GM06990 (cell line): ENCODE data around the gene SMCR8.
"Not testable (repeated sequence)": the region's sequence is repeated elsewhere in the genome, so short reads cannot be mapped to it uniquely, and the experiment has no call there.

Experiments used
- DNase-seq: peaks from one replicate; pipeline ENCODE4 v3.0.0-alpha.2; 2011; ENCODE audit not compliant: insufficient read length; ENCODE audit errors: extremely low read depth
- H3K27me3 ChIP-seq: replicated peaks from 2 replicates; pipeline ENCODE4 v1.6.0; 2011; ENCODE audit warnings: low read length; ENCODE audit not compliant: control insufficient read depth, insufficient read depth
- H3K36me3 ChIP-seq: 2 replicates; pipeline ENCODE4 v1.5.1; 2011; ENCODE audit warnings: low read length; ENCODE audit not compliant: control insufficient read depth, insufficient read depth
- H3K4me3 ChIP-seq: replicated peaks from 2 replicates; pipeline ENCODE4 v1.5.1; 2011; ENCODE audit warnings: low read depth, mild to moderate bottlenecking, control low read depth, low read length
- TF ChIP-seq, protein P1 (sequence below): IDR thresholded peaks from 2 replicates; pipeline ENCODE4 v1.5.1; 2011; ENCODE audit warnings: low read length, control low read depth, mild to moderate bottlenecking, inconsistent platforms; ENCODE audit not compliant: insufficient read depth, poor library complexity, severe bottlenecking

SMCR8 gene

DNA sequence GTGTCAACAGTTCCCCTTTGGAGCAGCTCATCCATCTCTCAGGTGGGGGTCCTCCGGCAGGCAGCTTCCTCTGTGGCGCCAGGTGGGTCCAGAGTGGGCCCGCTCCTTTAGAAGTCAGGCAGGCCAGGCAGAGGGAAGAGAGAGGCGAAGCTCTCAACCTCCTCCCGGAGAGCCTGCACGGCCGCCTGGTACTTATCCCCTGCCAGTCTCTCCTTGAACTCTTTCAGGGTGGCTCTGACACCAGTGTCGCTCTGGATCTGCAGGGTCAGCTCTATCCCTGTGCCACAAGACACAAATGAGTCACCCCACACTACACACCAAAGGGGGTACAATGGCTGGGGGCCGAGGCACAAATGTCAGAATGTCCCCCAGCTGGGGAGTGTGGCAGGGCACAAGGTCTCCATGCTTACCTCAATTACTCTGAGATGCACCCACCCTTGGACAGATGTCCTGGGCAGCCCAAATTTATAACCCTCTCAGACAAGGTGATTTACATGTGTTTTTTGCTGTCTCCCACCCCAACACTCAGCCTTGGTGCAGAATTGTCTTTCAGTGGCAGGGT lies 13.6 kb downstream of the SMCR8 start:
- TF ChIP-seq, protein P1, sequence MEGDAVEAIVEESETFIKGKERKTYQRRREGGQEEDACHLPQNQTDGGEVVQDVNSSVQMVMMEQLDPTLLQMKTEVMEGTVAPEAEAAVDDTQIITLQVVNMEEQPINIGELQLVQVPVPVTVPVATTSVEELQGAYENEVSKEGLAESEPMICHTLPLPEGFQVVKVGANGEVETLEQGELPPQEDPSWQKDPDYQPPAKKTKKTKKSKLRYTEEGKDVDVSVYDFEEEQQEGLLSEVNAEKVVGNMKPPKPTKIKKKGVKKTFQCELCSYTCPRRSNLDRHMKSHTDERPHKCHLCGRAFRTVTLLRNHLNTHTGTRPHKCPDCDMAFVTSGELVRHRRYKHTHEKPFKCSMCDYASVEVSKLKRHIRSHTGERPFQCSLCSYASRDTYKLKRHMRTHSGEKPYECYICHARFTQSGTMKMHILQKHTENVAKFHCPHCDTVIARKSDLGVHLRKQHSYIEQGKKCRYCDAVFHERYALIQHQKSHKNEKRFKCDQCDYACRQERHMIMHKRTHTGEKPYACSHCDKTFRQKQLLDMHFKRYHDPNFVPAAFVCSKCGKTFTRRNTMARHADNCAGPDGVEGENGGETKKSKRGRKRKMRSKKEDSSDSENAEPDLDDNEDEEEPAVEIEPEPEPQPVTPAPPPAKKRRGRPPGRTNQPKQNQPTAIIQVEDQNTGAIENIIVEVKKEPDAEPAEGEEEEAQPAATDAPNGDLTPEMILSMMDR: no peak
- H3K27me3 ChIP-seq: no peaks in the 10 kb centered on the region
- H3K4me3 ChIP-seq: no peak overlapping the region
- peaks cover 21% of the 10 kb centered on the region for H3K36me3 ChIP-seq
- no peak for DNase-seq

DNA sequence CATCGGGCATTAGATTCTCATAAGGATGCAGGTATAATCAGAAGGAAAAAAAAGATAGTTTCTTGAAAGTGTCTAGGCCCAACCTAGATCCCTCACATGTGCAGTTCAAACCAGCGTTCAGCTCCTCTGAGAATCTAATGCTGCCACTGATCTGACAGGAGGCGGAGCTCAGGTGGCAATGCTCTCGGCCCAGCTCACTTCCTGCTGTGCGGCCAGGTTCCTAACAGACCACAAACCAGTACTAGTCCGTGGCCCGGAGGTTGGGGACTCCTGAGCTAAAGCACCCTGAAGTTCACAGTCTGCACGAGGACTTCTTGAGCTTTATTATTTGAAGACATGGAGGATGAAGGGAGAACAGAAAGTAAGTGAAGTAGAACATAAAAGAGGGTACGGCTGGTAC lies 16.8 kb downstream of the SMCR8 start:
- Histone ChIP-seq H3K36me3 (peaks cover 21% of the 10 kb centered on the region), H3K4me3 (no peak overlapping the region), H3K27me3 (no peaks in the 10 kb centered on the region)
- DNase-seq: no peak
- TF ChIP-seq, protein P1: no peak

GRCh38 chr17:18332909-18333489 lies 17.9 kb downstream of the SMCR8 start:
- H3K27me3 ChIP-seq: no peaks in the 10 kb centered on the region
- peaks cover 18% of the 10 kb centered on the region for H3K36me3 ChIP-seq
- H3K4me3 ChIP-seq: no peak overlapping the region
- no peak for DNase-seq
- TF ChIP-seq, protein P1: no peak

DNA sequence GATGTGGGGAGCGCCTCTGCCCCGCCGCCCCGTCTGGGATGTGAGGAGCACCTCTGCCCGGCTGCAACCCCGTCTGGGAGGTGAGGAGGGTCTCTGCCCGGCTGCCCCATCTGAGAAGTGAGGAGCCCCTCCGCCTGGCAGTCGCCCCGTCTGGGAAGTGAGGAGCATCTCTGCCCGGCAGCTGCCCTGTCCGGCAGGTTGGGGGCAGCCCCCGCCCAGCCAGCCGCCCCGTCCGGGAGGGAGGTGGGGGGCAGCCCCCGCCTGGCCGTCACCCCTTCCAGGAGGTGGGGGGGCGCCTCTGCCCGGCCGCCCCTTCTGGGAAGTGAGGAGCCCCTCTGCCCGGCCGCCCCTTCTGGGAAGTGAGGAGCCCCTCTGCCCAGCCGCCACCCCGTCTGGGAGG lies 23.1 kb downstream of the SMCR8 start:
- not testable (repeated sequence) for H3K4me3 ChIP-seq

DNA sequence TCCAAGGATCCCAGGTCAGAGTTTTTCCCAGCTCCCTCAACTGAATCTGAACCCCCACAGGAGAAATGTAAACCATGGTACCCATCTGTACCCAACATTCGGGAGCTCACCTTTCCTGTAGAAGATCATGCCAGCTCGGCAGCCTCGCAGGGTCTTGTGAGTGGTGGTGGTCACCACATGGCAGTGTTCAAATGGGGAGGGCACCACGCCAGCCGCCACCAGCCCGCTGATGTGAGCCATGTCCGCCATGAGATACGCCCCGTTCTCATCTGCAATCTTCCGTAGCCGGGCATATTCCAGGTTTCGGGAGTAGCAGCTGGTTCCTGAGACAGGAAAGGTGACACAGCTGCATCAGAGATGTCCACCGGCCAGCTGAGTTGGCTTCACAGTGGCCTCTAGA lies 24.8 kb downstream of the SMCR8 start:
- Histone ChIP-seq H3K27me3 (no peaks in the 10 kb centered on the region), H3K36me3 (peaks cover 18% of the 10 kb centered on the region), H3K4me3 (no peak overlapping the region)
- TF ChIP-seq, protein P1: no peak
- DNase-seq: no peak

More for the DNA sequence above, 23.1 kb downstream of the SMCR8 start:
- DNase-seq, H3K27me3 ChIP-seq: not testable (repeated sequence)
- H3K36me3 ChIP-seq: peaks cover 16% of the 10 kb centered on the region

- Histone ChIP-seq H3K27me3 (no peaks in the 10 kb centered on the region), H3K36me3 (peaks cover 20% of the 10 kb centered on the region)
- TF ChIP-seq, protein P1: no peak
Measured at GRCh38 chr17:18344021-18344420, 28.9 kb downstream of the SMCR8 start.

More at GRCh38 chr17:18344021-18344420, 28.9 kb downstream of the SMCR8 start:
- DNase-seq: no peak
- no peak overlapping the region for H3K4me3 ChIP-seq
